SK-N-SH (cell line): ENCODE data around the gene RAB22A. TPM values are rescaled to one million over a fixed set of nuclear protein-coding genes. Genes with fewer than 3 reads are reported as not detected.

ENCODE experiments used
- CTCF ChIA-PET: fragments of 300-600, 350-600 bp; formaldehyde crosslinking; extraction: SDS; loops from one replicate; lab custom pipeline; 2021; lab: Yijun Ruan, JAX
- POLR2A ChIA-PET: fragments of 350-600 bp; sonication (Branson Sonifier 250); formaldehyde crosslinking; extraction: SDS; loops from one replicate; lab custom pipeline; 2020; ENCODE audit warnings: antibody characterized with exemption, inconsistent platforms; lab: Yijun Ruan, JAX
- DNase-seq: peaks from one replicate; pipeline ENCODE4 v3.0.0; 2012
- H2AFZ ChIP-seq: fragments of 200-600 bp; sonication (generic); 2 replicates; pipeline ENCODE4 v1.8.1; 2016; ENCODE audit warnings: antibody characterized with exemption, mild to moderate bottlenecking, low read depth
- H3F3A ChIP-seq: fragments of 200-600 bp; sonication (generic); replicated peaks from 2 replicates; pipeline ENCODE3; 2016; ENCODE audit warnings: antibody characterized with exemption, mild to moderate bottlenecking; ENCODE audit not compliant: insufficient read depth
- H3K27ac ChIP-seq, 2 experiments: fragments of 200-500 bp in 1 of 2; fragments of 200-600 bp in 1 of 2; sonication (Bioruptor generic) in 1 of 2; sonication (generic), shearing (Covaris generic) in 1 of 2; 2 replicates each; pipeline versions ENCODE4 v1.5.1 to v1.6.1; 2014 to 2016; ENCODE audit warnings: low read depth in 2 of 2, inconsistent platforms in 1 of 2, low read length in 1 of 2, mild to moderate bottlenecking in 1 of 2, mixed read lengths in 1 of 2
- H3K27me3 ChIP-seq: fragments of 200-600 bp; sonication (generic), shearing (Covaris generic); 2 replicates; pipeline ENCODE4 v1.6.1; 2016; ENCODE audit warnings: mixed run types; ENCODE audit not compliant: insufficient read depth
- H3K36me3 ChIP-seq, 2 experiments: fragments of 200-500 bp in 1 of 2; fragments of 200-600 bp in 1 of 2; sonication (Bioruptor generic) in 1 of 2; sonication (generic) in 1 of 2; replicated peaks in 1 of 2; 2 replicates each; pipeline versions ENCODE3 to v1.5.1; 2014 to 2016; ENCODE audit warnings: low read length in 1 of 2, mild to moderate bottlenecking in 1 of 2; ENCODE audit not compliant: insufficient read depth in 2 of 2, control insufficient read depth in 1 of 2
- H3K4me1 ChIP-seq, 2 experiments: fragments of 200-500 bp in 1 of 2; fragments of 200-600 bp in 1 of 2; sonication (Bioruptor generic) in 1 of 2; sonication (generic), shearing (Covaris generic) in 1 of 2; 2 replicates each; pipeline versions ENCODE4 v1.5.1 to v1.6.1; 2014 to 2016; ENCODE audit warnings: low read depth in 1 of 2, low read length in 1 of 2, mixed run types in 1 of 2; ENCODE audit not compliant: insufficient read depth in 2 of 2, control insufficient read depth in 1 of 2
- H3K4me2 ChIP-seq: fragments of 200-600 bp; sonication (generic), shearing (Covaris generic); 2 replicates; pipeline ENCODE4 v1.6.1; 2017; ENCODE audit warnings: mixed run types
- H3K4me3 ChIP-seq, 2 experiments: fragments of 200-500 bp in 1 of 2; fragments of 200-600 bp in 1 of 2; sonication (Bioruptor generic) in 1 of 2; sonication (generic), shearing (Covaris generic) in 1 of 2; 2 replicates each; pipeline versions ENCODE4 v1.5.1 to v1.8.1; 2014 to 2016; ENCODE audit warnings: low read depth in 2 of 2, inconsistent platforms in 1 of 2, low read length in 1 of 2, mild to moderate bottlenecking in 1 of 2, mixed read lengths in 1 of 2, moderate library complexity in 1 of 2
- H3K79me2 ChIP-seq: fragments of 200-600 bp; sonication (generic); 2 replicates; pipeline ENCODE4 v1.8.1; 2017; ENCODE audit warnings: mild to moderate bottlenecking; ENCODE audit not compliant: insufficient read depth
- H3K9ac ChIP-seq: fragments of 200-600 bp; sonication (generic); 2 replicates; pipeline ENCODE4 v1.6.1; 2017; ENCODE audit warnings: mixed run types
- H3K9me2 ChIP-seq: fragments of 200-600 bp; sonication (generic); 2 replicates; pipeline ENCODE4 v1.6.1; 2017; ENCODE audit warnings: mixed run types
- H3K9me3 ChIP-seq: fragments of 200-600 bp; sonication (generic); 2 replicates; pipeline ENCODE4 v1.6.1; 2017; ENCODE audit warnings: mixed run types, mild to moderate bottlenecking, moderate library complexity
- H4K20me1 ChIP-seq: fragments of 200-600 bp; sonication (generic); 2 replicates; pipeline ENCODE4 v1.6.1; 2017; ENCODE audit warnings: mild to moderate bottlenecking, mixed run types; ENCODE audit not compliant: insufficient read depth
- CTCF ChIP-seq: fragments of 200-600 bp; sonication (generic); IDR thresholded peaks from 2 replicates; pipeline ENCODE4 v1.6.1; 2017; ENCODE audit warnings: antibody characterized with exemption, mild to moderate bottlenecking, moderate library complexity
- EZH2phosphoT487 ChIP-seq: fragments of 200-600 bp; sonication (generic); IDR thresholded peaks from 2 replicates; pipeline ENCODE4 v1.6.1; 2017; ENCODE audit warnings: low read depth, mixed run types, mild to moderate bottlenecking, antibody characterized with exemption, moderate library complexity, borderline replicate concordance
- GABPA ChIP-seq: IDR thresholded peaks from 2 replicates; pipeline ENCODE4 v1.4.0; 2012; ENCODE audit warnings: low read depth, mild to moderate bottlenecking
- JUND ChIP-seq: IDR thresholded peaks from 2 replicates; pipeline ENCODE4 v1.4.0; 2012
- MAX ChIP-seq: IDR thresholded peaks from 2 replicates; pipeline ENCODE4 v1.4.0; 2012; ENCODE audit warnings: low read depth
- POLR2AphosphoS5 ChIP-seq: IDR thresholded peaks from 2 replicates; pipeline ENCODE4 v1.6.1; 2012; ENCODE audit warnings: low read depth, low read length
- RAD21 ChIP-seq: IDR thresholded peaks from 2 replicates; pipeline ENCODE4 v1.6.1; 2012; ENCODE audit warnings: mild to moderate bottlenecking, low read length
- RXRA ChIP-seq: IDR thresholded peaks from 2 replicates; pipeline ENCODE4 v1.4.0; 2012; ENCODE audit warnings: low read depth, mild to moderate bottlenecking, borderline replicate concordance
- SIN3A ChIP-seq: IDR thresholded peaks from 2 replicates; pipeline ENCODE4 v1.6.1; 2012; ENCODE audit warnings: low read depth, mild to moderate bottlenecking, low read length, moderate library complexity, borderline replicate concordance
- USF1 ChIP-seq: IDR thresholded peaks from 2 replicates; pipeline ENCODE4 v1.4.0; 2012; ENCODE audit warnings: low read depth, borderline replicate concordance
- WGBS: methylation state at CpG from one replicate; pipeline ENCODE4 v1.1.6; 2017; ENCODE audit warnings: low lambda C conversion rate; 5-methylcytosine and 5-hydroxymethylcytosine counted together
- polyA plus RNA-seq, 3 experiments: library from polyadenylated mRNA; depleted of rRNA; stranded (reverse); fragments of >200 nt; gene quantifications; 2 replicates each; pipeline ENCODE4 v1.2.3, GENCODE V29; 2012

Gene RAB22A
- polyA plus RNA-seq, 1 of the 3 experiments (the other 2 are of a cell fraction) = 10.7 TPM

GRCh38 chr20:58377766-58378401, 68.4 kb downstream of the RAB22A start:
- POLR2A ChIA-PET = no interaction called here
- H3K4me3 ChIP-seq = no peak overlapping the region

GRCh38 chr20:58378704-58379103, 69.2 kb downstream of the RAB22A start:
- no peak overlapping the region for H3K4me2 ChIP-seq
- no peaks in the 10 kb centered on the region for H3K9me3 ChIP-seq
- no peaks in the 10 kb centered on the region for H3K27me3 ChIP-seq
- WGBS = 61% methylated on average over 3 of the region's 3 CpGs
- no peaks in the 10 kb centered on the region for H3K36me3 ChIP-seq
- H2AFZ ChIP-seq = no peak overlapping the region
- DNase-seq = no peak
- H3K4me1 ChIP-seq = peaks cover 0 to 3% of the 10 kb centered on the region in 2 experiments; a peak in 1 of 4 replicates
- no peaks in the 10 kb centered on the region for H4K20me1 ChIP-seq
- H3K79me2 ChIP-seq = no peaks in the 10 kb centered on the region
- H3K4me3 ChIP-seq = no peak overlapping the region
- H3F3A ChIP-seq = no peaks in the 10 kb centered on the region
- H3K27ac ChIP-seq = no peak overlapping the region
- H3K9me2 ChIP-seq = no peaks in the 10 kb centered on the region
- CTCF ChIA-PET = no interaction called here
- POLR2A ChIA-PET = no interaction called here
- H3K9ac ChIP-seq = no peak overlapping the region
- TF ChIP-seq GABPA (no peak), RAD21 (0 out of 2 replicates have a peak, but pooled peaks have one; percentile 2), CTCF (peak; percentile 20; the same call in 1 of the 2 replicates)

More at GRCh38 chr20:58377766-58378401, 68.4 kb downstream of the RAB22A start:
- Histone ChIP-seq H3K4me2 (no peak overlapping the region), H3K4me1 (peaks cover 0 to 3% of the 10 kb centered on the region in 2 experiments; a peak in 1 of 4 replicates), H3K27ac (no peak overlapping the region), H3F3A (no peaks in the 10 kb centered on the region), H3K9ac (no peak overlapping the region), H3K9me3 (no peaks in the 10 kb centered on the region), H3K27me3 (no peaks in the 10 kb centered on the region), H3K79me2 (no peaks in the 10 kb centered on the region), H3K9me2 (no peaks in the 10 kb centered on the region), H4K20me1 (no peaks in the 10 kb centered on the region), H3K36me3 (no peaks in the 10 kb centered on the region), H2AFZ (no peak overlapping the region)
- DNase-seq = no peak
- TF ChIP-seq POLR2AphosphoS5 = no peak
- TF ChIP-seq EZH2phosphoT487 = no peak
- no peak for TF ChIP-seq MAX
- TF ChIP-seq RXRA = no peak
- TF ChIP-seq USF1 = no peak
- TF ChIP-seq JUND = no peak
- no peak for TF ChIP-seq SIN3A
- CTCF ChIA-PET = no interaction called here
- 82% methylated on average over 7 of the region's 7 CpGs for WGBS
